GM12892 (cell line): ENCODE measurements around the gene ZNF224.

Experiments
- POLR2A ChIP-seq: IDR thresholded peaks from 2 replicates; pipeline ENCODE4 v1.6.1; 2011; ENCODE audit warnings: low read depth, low read length, control low read depth
- POLR2AphosphoS5 ChIP-seq: IDR thresholded peaks from 2 replicates; pipeline ENCODE4 v1.6.1; 2011; ENCODE audit warnings: low read depth, low read length, control low read depth
- TAF1 ChIP-seq: IDR thresholded peaks from 2 replicates; pipeline ENCODE4 v1.6.1; 2011; ENCODE audit warnings: low read depth, mild to moderate bottlenecking, control low read depth, low read length, borderline replicate concordance

DNA sequence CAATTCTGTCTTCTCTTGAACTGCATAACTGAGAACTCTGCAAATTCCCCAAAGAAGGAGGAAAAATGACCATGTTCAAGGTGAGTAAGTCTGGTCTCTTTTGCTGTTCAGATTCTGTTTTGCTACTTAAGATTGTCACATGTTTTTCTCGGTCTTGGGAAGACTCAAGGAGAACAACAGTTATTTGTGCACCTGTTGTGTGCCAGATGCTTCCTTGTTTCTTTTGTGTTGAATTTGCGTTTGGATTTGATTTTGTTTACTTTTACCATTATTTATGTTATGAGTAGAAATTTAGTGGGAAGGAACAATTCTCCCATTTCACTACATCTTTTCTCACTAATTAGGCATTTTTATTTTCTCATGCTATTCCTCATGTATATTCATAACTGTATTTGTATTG is 17.8 kb upstream of the ZNF224 start:
- TF ChIP-seq POLR2AphosphoS5, result no peak
- no peak for TF ChIP-seq TAF1
- no peak for TF ChIP-seq POLR2A
